Spleen (tissue), 7 donors: Measurements from ENCODE around the gene MORN4.

Experiments
- CTCF ChIP-seq, 11 experiments: fragments of 200-600 bp in 7 of 11; fragments of 450-650 bp in 4 of 11; sonication (generic) in 4 of 11; IDR thresholded peaks in 8 of 11; conservative IDR thresholded peaks in 3 of 11; 1 replicate in 7 of 11; 2 replicates in 4 of 11; pipeline versions ENCODE4 v1.4.0 to v1.8.0; 2016 to 2021; ENCODE audit warnings: antibody characterized with exemption in 11 of 11, inconsistent platforms in 4 of 11, mild to moderate bottlenecking in 1 of 11
- POLR2A ChIP-seq, 3 donors: fragments of 450-650 bp; IDR thresholded peaks; one replicate each; pipeline ENCODE4 v1.5.1; 2017; ENCODE audit warnings: antibody characterized with exemption in 3 of 3, mild to moderate bottlenecking in 1 of 3
- POLR2AphosphoS5 ChIP-seq, 3 donors: sonication (generic); formaldehyde crosslinking; IDR thresholded peaks; one replicate each; pipeline ENCODE4 v1.5.1; 2017; ENCODE audit warnings: antibody characterized with exemption in 3 of 3
- donor health status: DM: no; HTN: no; CAD: no; lungs with moderate emphysema.
- donor health status: DM: no; HTN: no; CAD: no.
- donor health status: DM: no; HTN: no; CAD: no.

GRCh38 chr10:97643441-97643985 lies 10.2 kb upstream of the MORN4 start:
- no peak for TF ChIP-seq CTCF (IDR thresholded peaks at IDR 0.05 in 8 of 11, conservative IDR thresholded peaks at IDR 0.05 in 3 of 11)
- TF ChIP-seq POLR2AphosphoS5 (IDR thresholded peaks at IDR 0.05), result no peak
- no peak for TF ChIP-seq POLR2A (IDR thresholded peaks at IDR 0.05)
